Pancreas (tissue), 10 donors: ENCODE data around the gene BMPR1A. TPM values are rescaled to one million over a fixed set of nuclear protein-coding genes. Genes with fewer than 3 reads are reported as not detected.

ENCODE experiments used
- ATAC-seq, 4 donors: fragments of 200-7000 bp; cut with Tn5 transposase; one replicate each; pipeline versions ENCODE4 v1.8.0 to v1.9.1; 2020; ENCODE audit warnings: mild to moderate bottlenecking in 4 of 4, moderate library complexity in 4 of 4
- DNase-seq, 6 donors: peaks; one replicate each; pipeline ENCODE4 v3.0.0-alpha.2; 2020
- FAIRE-seq: peaks from 2 replicates; lab custom pipeline; 2012; peaks lifted over from hg19 to GRCh38; lab: Jason Lieb, UNC
- H3K27ac ChIP-seq, 4 donors: fragments of 200-600 bp; sonication (generic); 1 replicate in 3 of 4; 2 replicates in 1 of 4; pipeline versions ENCODE4 v1.5.0 to v1.8.0; 2020
- H3K27me3 ChIP-seq, 4 donors: fragments of 200-600 bp; one replicate each; pipeline ENCODE4 v1.8.0; 2021
- H3K36me3 ChIP-seq, 3 donors: fragments of 200-600 bp; sonication (generic) in 1 of 3; one replicate each; pipeline versions ENCODE4 v1.5.0 to v1.8.0; 2020 to 2021
- H3K4me1 ChIP-seq, 3 donors: fragments of 200-600 bp; one replicate each; pipeline ENCODE4 v1.8.0; 2021
- H3K4me3 ChIP-seq, 4 donors: fragments of 200-600 bp; sonication (generic) in 2 of 4; one replicate each; pipeline versions ENCODE4 v1.5.0 to v1.8.0; 2020 to 2021
- H3K9me3 ChIP-seq, 4 donors: fragments of 200-600 bp; one replicate each; pipeline ENCODE4 v1.8.0; 2021
- WGBS, 2 donors: extraction: QIAGEN DNeasy Blood & Tissue Kit; methylation state at CpG; one replicate each; pipeline ENCODE4 v1.1.7; 2013; 5-methylcytosine and 5-hydroxymethylcytosine counted together
- intact Hi-C, 3 donors: fragments of 100-400 bp; cut with DNase I; formaldehyde crosslinking; loops; one replicate each; pipeline versions ENCODE4 v1.11.1 to v1.14.2; 2022
- polyA plus RNA-seq, 2 donors: library from polyadenylated mRNA; stranded (reverse); fragments of 200-250 nt; gene quantifications; one replicate each; pipeline ENCODE4 v1.2.3, GENCODE V29; 2013
- total RNA-seq, 6 donors: library from RNA; stranded (reverse); fragmentation: NEBNext Ultra II Directional in 4 of 6; extraction: Animal tissue kit (Norgen Biotek cat#: 25700) in 4 of 6; gene quantifications; one replicate each; pipeline versions ENCODE4 v1.2.1 to v1.2.4, GENCODE V29; 2021 to 2023
- TF ChIP-seq, protein P1 (sequence below), 4 donors: fragments of 200-600 bp; sonication (generic) in 3 of 4; IDR thresholded peaks; one replicate each; pipeline versions ENCODE4 v1.5.0 to v1.8.0; 2021; ENCODE audit warnings: antibody characterized with exemption in 4 of 4
- donor health status: healthy with polysubstance abuse.
- donor health status: DM: no; HTN: no; CAD: no; lungs with moderate emphysema.
- donor health status: DM: no; HTN: no; CAD: no.
- donor health status: control.
- donor health status: control.
- donor health status: Bipolar disorder and iron deficiency.
- donor health status: DM: yes; HTN: yes; CAD: no.
- donor health status: DM: no; HTN: no; CAD: no.
- donor health status: DM: no; HTN: no; CAD: no.
- donor health status: DM: yes; HTN: yes; CAD: no.

The BMPR1A gene
- total and polyA plus RNA-seq, 8 donors, result 3.5 to 22.3 (median 11.1) TPM

- DNase-seq, result no peak
- TF ChIP-seq, protein P1, sequence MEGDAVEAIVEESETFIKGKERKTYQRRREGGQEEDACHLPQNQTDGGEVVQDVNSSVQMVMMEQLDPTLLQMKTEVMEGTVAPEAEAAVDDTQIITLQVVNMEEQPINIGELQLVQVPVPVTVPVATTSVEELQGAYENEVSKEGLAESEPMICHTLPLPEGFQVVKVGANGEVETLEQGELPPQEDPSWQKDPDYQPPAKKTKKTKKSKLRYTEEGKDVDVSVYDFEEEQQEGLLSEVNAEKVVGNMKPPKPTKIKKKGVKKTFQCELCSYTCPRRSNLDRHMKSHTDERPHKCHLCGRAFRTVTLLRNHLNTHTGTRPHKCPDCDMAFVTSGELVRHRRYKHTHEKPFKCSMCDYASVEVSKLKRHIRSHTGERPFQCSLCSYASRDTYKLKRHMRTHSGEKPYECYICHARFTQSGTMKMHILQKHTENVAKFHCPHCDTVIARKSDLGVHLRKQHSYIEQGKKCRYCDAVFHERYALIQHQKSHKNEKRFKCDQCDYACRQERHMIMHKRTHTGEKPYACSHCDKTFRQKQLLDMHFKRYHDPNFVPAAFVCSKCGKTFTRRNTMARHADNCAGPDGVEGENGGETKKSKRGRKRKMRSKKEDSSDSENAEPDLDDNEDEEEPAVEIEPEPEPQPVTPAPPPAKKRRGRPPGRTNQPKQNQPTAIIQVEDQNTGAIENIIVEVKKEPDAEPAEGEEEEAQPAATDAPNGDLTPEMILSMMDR (IDR thresholded peaks at IDR 0.05), result no peak
- Histone ChIP-seq H3K4me3 (no peak overlapping the region), H3K27ac (no peak overlapping the region), H3K9me3 (no peaks in the 10 kb centered on the region), H3K4me1 (peaks cover 0 to 12% (median 7%) of the 10 kb centered on the region in 3 donors), H3K36me3 (no peaks in the 10 kb centered on the region), H3K27me3 (no peaks in the 10 kb centered on the region)
- no peak for FAIRE-seq
- no peak for ATAC-seq
- intact Hi-C loops, result no loop called here
- WGBS, 2 donors, result 80% methylated on average over 4 of the region's 4 CpGs
These were observed 37.3 kb downstream of the BMPR1A start for GRCh38 chr10:86793696-86794095.

GRCh38 chr10:86795353-86795752 is 38.9 kb downstream of the BMPR1A start:
- TF ChIP-seq, protein P1 (IDR thresholded peaks at IDR 0.05), result no peak
- ATAC-seq (peak in 2 of 4 donors; percentile 55 to 73), DNase-seq (no peak), FAIRE-seq (no peak)
- H3K27ac ChIP-seq, result no peak overlapping the region
- H3K9me3 ChIP-seq, result no peaks in the 10 kb centered on the region
- WGBS, 2 donors, result 42 to 49% methylated on average over 3 of the region's 3 CpGs
- no peaks in the 10 kb centered on the region for H3K36me3 ChIP-seq
- H3K4me1 ChIP-seq, result peaks cover 0 to 16% (median 10%) of the 10 kb centered on the region in 3 donors
- no peak overlapping the region for H3K4me3 ChIP-seq
- intact Hi-C loops, result no loop called here
- H3K27me3 ChIP-seq, result no peaks in the 10 kb centered on the region

GRCh38 chr10:86798025-86798424 is 41.6 kb downstream of the BMPR1A start:
- intact Hi-C loops, result no loop called here
- H3K4me1 ChIP-seq, result peaks cover 0 to 16% (median 10%) of the 10 kb centered on the region in 3 donors
- H3K27me3 ChIP-seq, result no peaks in the 10 kb centered on the region
- WGBS, 2 donors, result 67 to 76% methylated on average over 1 of the region's 1 CpG
- no peaks in the 10 kb centered on the region for H3K9me3 ChIP-seq
- FAIRE-seq, result peak; percentile 80
- no peak for ATAC-seq
- H3K27ac ChIP-seq, result no peak overlapping the region
- TF ChIP-seq, protein P1 (IDR thresholded peaks at IDR 0.05), result no peak
- DNase-seq, result no peak
- no peak overlapping the region for H3K4me3 ChIP-seq
- H3K36me3 ChIP-seq, result no peaks in the 10 kb centered on the region

- Histone ChIP-seq H3K4me3 (no peak overlapping the region), H3K27ac (no peak overlapping the region), H3K36me3 (no peaks in the 10 kb centered on the region), H3K4me1 (peaks cover 0 to 16% (median 10%) of the 10 kb centered on the region in 3 donors), H3K9me3 (no peaks in the 10 kb centered on the region), H3K27me3 (no peaks in the 10 kb centered on the region)
- ATAC-seq (peak in 1 of 4 donors; percentile 42), DNase-seq (no peak), FAIRE-seq (no peak)
- 62 to 70% methylated on average over 1 of the region's 1 CpG for WGBS, 2 donors
- TF ChIP-seq, protein P1 (IDR thresholded peaks at IDR 0.05), result no peak
- intact Hi-C loops, result no loop called here
These were observed 42.2 kb downstream of the BMPR1A start for GRCh38 chr10:86798611-86799010.

DNA sequence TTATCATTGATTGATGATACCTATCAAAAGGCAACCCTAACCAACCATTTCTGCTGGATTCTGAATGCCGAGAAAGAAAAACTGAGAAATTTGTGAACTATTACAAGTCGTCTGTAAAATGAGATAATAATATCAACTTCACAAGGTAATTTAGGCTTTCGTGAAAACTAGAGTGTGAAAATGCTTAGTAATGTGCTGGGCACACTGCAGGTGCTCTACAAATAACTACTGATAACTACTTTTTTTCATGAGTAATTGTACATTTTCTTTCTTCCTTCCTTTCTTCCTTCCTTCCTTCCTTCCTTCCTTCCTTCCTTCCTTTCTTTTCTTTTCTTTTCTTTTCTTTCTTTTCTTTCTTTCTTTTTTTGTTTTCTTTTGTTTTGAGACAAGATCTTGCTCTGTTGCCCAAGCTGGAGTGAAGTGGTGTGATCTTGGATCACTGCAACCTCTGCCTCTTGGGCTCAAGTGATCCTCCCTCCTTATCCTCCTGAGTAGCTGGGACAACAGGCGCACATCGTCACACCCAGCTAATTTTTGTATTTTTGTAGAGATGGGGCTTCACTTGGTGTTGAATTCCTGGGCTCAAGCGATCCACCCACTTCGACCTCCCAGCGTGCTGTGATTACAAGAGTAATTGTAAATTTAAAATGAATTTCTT is 42.9 kb downstream of the BMPR1A start:
- Histone ChIP-seq H3K4me3 (no peak overlapping the region), H3K27me3 (no peaks in the 10 kb centered on the region), H3K27ac (no peak overlapping the region), H3K9me3 (no peaks in the 10 kb centered on the region), H3K4me1 (peaks cover 0 to 16% (median 10%) of the 10 kb centered on the region in 3 donors), H3K36me3 (no peaks in the 10 kb centered on the region)
- intact Hi-C loops, result no loop called here
- ATAC-seq, result no peak
- FAIRE-seq, result no peak
- WGBS, 2 donors, result 75% methylated on average over 8 of the region's 8 CpGs
- TF ChIP-seq, protein P1 (IDR thresholded peaks at IDR 0.05), result no peak
- DNase-seq, result no peak
